ENCODE results near the gene FAM83G.

Gene FAM83G

GRCh38 chr17:19002805-19003542 lies 1.6 kb downstream of the FAM83G start (continued):
- TF ChIP-seq PRDM4 (tag by site-specific recombination; IDR thresholded peaks at IDR 0.05): peak; percentile 30; the same call in 1 of the 2 replicates
- TF ChIP-seq ZSCAN16 (tag by site-specific recombination; IDR thresholded peaks at IDR 0.05): no peak
- no peak for TF ChIP-seq ZNF571 (tag by site-specific recombination; IDR thresholded peaks at IDR 0.05)
- no peak for TF ChIP-seq ZNF76 (tag by site-specific recombination; IDR thresholded peaks at IDR 0.05; ENCODE audit: borderline replicate concordance, low read depth)
- no peak for TF ChIP-seq BCL11B (tag by site-specific recombination; IDR thresholded peaks at IDR 0.05; ENCODE audit: low read depth)
- no peak for TF ChIP-seq ZBTB26 (tag by site-specific recombination; optimal IDR thresholded peaks at IDR 0.05)
- TF ChIP-seq KLF16 (tag by site-specific recombination; IDR thresholded peaks at IDR 0.05): no peak
- no peak for TF ChIP-seq OSR2 (tag by site-specific recombination; IDR thresholded peaks at IDR 0.05)
- TF ChIP-seq ZEB2 (tag by site-specific recombination; IDR thresholded peaks at IDR 0.05): no peak
- peak; percentile 83; the same call in 1 of the 2 replicates for TF ChIP-seq ZNF768 (tag by site-specific recombination; IDR thresholded peaks at IDR 0.05)
- TF ChIP-seq ZBTB48 (tag by site-specific recombination; IDR thresholded peaks at IDR 0.05): peak; percentile 16; the same call in 1 of the 2 replicates
- no peak for TF ChIP-seq HOXD13 (CRISPR knock-in tag; IDR thresholded peaks at IDR 0.05; ENCODE audit: borderline replicate concordance)
- TF ChIP-seq ZBTB8A (tag by site-specific recombination; IDR thresholded peaks at IDR 0.05): peak; percentile 53
- no peak for TF ChIP-seq REPIN1 (tag by site-specific recombination; IDR thresholded peaks at IDR 0.05; ENCODE audit: low read depth)
- no peak for TF ChIP-seq GFI1B (tag by site-specific recombination; IDR thresholded peaks at IDR 0.05)
- TF ChIP-seq ZNF449 (tag by site-specific recombination; IDR thresholded peaks at IDR 0.05): peak; percentile 64
- no peak for TF ChIP-seq ZNF211 (tag by site-specific recombination; IDR thresholded peaks at IDR 0.05; ENCODE audit: low read depth)

GRCh38 chr17:19001907-19002590 lies 2.5 kb downstream of the FAM83G start:
- H3K4me3 ChIP-seq (ENCODE audit: low read depth, low read length): no peak overlapping the region
- CTCF ChIA-PET: interaction anchor here (0.5 to 1.6 kb wide), 4 partner anchors 9 to 40 kb away, joined by 3 to 4 read pairs (median 3); no protein-coding TSS in a partner anchor
- H3K36me3 ChIP-seq (ENCODE audit: control insufficient read depth in 2 of 2, insufficient read depth in 1 of 2, low read length in 2 of 2): peaks cover 0 to 55% of the 10 kb centered on the region in 2 experiments; a peak in 1 of 3 replicates
- H3K27ac ChIP-seq (ENCODE audit: extremely low read depth, low read depth, low read length): no peak overlapping the region
- H3K4me1 ChIP-seq (ENCODE audit: control insufficient read depth, insufficient read depth, low read length): peaks cover 7% of the 10 kb centered on the region
- POLR2A ChIA-PET: interaction anchor here (0.6 kb wide), 1 partner anchor 20 kb away, joined by 3 read pairs; no protein-coding TSS in a partner anchor
- H3K9me3 ChIP-seq (ENCODE audit: control insufficient read depth, insufficient read depth, low read depth, low read length): no peaks in the 10 kb centered on the region
- TF ChIP-seq ZNF354C (tag by site-specific recombination; IDR thresholded peaks at IDR 0.05; ENCODE audit: borderline replicate concordance, low read depth) (no peak), ZNF114 (tag by site-specific recombination; IDR thresholded peaks at IDR 0.05) (no peak), ZNF350 (tag by site-specific recombination; IDR thresholded peaks at IDR 0.05) (no peak), ZFHX2 (tag by site-specific recombination; conservative IDR thresholded peaks at IDR 0.05) (0 out of 2 replicates have a peak, but pooled peaks have one; percentile 16), ZNF692 (tag by site-specific recombination; IDR thresholded peaks at IDR 0.05) (no peak), EGR2 (tag by site-specific recombination; IDR thresholded peaks at IDR 0.05; ENCODE audit: low read depth) (peak; percentile 31; the same call in 1 of the 2 replicates), SETDB1 (IDR thresholded peaks at IDR 0.05; ENCODE audit: insufficient read length, low read length) (no peak), KLF17 (tag by site-specific recombination; IDR thresholded peaks at IDR 0.05) (no peak), ZNF513 (tag by site-specific recombination; IDR thresholded peaks at IDR 0.05) (peak; percentile 59), ZNF335 (tag by site-specific recombination; conservative IDR thresholded peaks at IDR 0.05) (no peak)
